DND-41 (cell line): ENCODE measurements around the gene DERL2.

Source experiments
- EZH2 ChIP-seq: IDR thresholded peaks from 3 replicates; pipeline ENCODE4 v1.6.1; 2012; ENCODE audit warnings: borderline replicate concordance, low read depth, mild to moderate bottlenecking, moderate library complexity, low read length, inconsistent platforms; ENCODE audit not compliant: severe bottlenecking
- TF ChIP-seq, protein P1 (sequence below): IDR thresholded peaks from 2 replicates; pipeline ENCODE4 v1.5.1; 2012; ENCODE audit warnings: borderline replicate concordance, low read length, moderate library complexity, mild to moderate bottlenecking; ENCODE audit not compliant: poor library complexity, severe bottlenecking; ENCODE audit errors: extremely low read depth

DNA sequence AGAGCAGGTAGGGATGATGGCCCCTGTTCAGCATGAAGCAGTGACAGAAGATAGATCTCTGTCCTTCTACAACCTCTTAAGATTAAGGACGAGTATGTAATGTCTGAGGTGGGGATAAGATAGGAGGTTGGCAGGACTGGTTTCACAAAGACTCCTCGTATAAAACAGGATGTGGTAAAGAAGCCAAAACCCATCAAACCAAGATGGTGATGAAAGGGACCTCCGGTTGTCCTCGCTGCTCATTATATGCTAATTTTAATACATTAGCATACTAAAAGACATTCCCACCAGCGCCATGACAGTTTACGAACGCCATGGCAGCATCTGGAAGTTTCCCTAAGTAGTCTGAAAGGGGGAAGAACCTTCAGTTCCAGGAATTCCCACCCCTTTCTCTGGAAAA, 27.6 kb upstream of the DERL2 start:
- no peak for TF ChIP-seq EZH2
- TF ChIP-seq, protein P1, sequence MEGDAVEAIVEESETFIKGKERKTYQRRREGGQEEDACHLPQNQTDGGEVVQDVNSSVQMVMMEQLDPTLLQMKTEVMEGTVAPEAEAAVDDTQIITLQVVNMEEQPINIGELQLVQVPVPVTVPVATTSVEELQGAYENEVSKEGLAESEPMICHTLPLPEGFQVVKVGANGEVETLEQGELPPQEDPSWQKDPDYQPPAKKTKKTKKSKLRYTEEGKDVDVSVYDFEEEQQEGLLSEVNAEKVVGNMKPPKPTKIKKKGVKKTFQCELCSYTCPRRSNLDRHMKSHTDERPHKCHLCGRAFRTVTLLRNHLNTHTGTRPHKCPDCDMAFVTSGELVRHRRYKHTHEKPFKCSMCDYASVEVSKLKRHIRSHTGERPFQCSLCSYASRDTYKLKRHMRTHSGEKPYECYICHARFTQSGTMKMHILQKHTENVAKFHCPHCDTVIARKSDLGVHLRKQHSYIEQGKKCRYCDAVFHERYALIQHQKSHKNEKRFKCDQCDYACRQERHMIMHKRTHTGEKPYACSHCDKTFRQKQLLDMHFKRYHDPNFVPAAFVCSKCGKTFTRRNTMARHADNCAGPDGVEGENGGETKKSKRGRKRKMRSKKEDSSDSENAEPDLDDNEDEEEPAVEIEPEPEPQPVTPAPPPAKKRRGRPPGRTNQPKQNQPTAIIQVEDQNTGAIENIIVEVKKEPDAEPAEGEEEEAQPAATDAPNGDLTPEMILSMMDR, result no peak
